NCI-H2227 treated with DMSO at 0.1 percent for 48 hours (cell line): ENCODE measurements around the gene TENM4.
"Not testable (repeated sequence)": the region's sequence is repeated elsewhere in the genome, so short reads cannot be mapped to it uniquely, and the experiment has no call there.

Source experiments
- DNase-seq: peaks from one replicate; lab custom pipeline; 2025; lab: John Stamatoyannopoulos, UW

Gene TENM4

GRCh38 chr11:78901831-78902230 lies 539.0 kb downstream of the TENM4 start:
- DNase-seq: no peak

GRCh38 chr11:78898266-78898775 lies 542.5 kb downstream of the TENM4 start:
- no peak for DNase-seq

- no peak for DNase-seq
Measured at GRCh38 chr11:78893996-78894395, 546.8 kb downstream of the TENM4 start.

GRCh38 chr11:78889698-78890097 lies 551.1 kb downstream of the TENM4 start:
- DNase-seq: no peak

GRCh38 chr11:78886616-78887015 lies 554.2 kb downstream of the TENM4 start:
- no peak for DNase-seq

- no peak for DNase-seq
Measured at GRCh38 chr11:78884761-78885160, 556.1 kb downstream of the TENM4 start.

GRCh38 chr11:78883506-78883905 lies 557.3 kb downstream of the TENM4 start:
- DNase-seq: no peak

- DNase-seq: not testable (repeated sequence)
Measured at GRCh38 chr11:78879094-78879980, 561.5 kb downstream of the TENM4 start.

GRCh38 chr11:78878631-78879030 lies 562.2 kb downstream of the TENM4 start:
- no peak for DNase-seq

GRCh38 chr11:78876676-78877075 lies 564.2 kb downstream of the TENM4 start:
- no peak for DNase-seq

GRCh38 chr11:78870655-78871054 lies 570.2 kb downstream of the TENM4 start:
- DNase-seq: no peak

GRCh38 chr11:78869293-78869692 lies 571.5 kb downstream of the TENM4 start:
- DNase-seq: no peak

GRCh38 chr11:78868563-78868962 lies 572.3 kb downstream of the TENM4 start:
- DNase-seq: no peak

- no peak for DNase-seq
Measured at GRCh38 chr11:78860720-78861422, 580.0 kb downstream of the TENM4 start.

- no peak for DNase-seq
Measured at GRCh38 chr11:78857688-78858087, 583.1 kb downstream of the TENM4 start.

GRCh38 chr11:78856211-78856610 lies 584.6 kb downstream of the TENM4 start:
- no peak for DNase-seq

- DNase-seq: no peak
Measured at GRCh38 chr11:78855116-78855515, 585.7 kb downstream of the TENM4 start.

GRCh38 chr11:78853521-78853920 lies 587.3 kb downstream of the TENM4 start:
- no peak for DNase-seq

- DNase-seq: no peak
Measured at GRCh38 chr11:78851878-78852586, 588.8 kb downstream of the TENM4 start.

GRCh38 chr11:78850078-78850477 lies 590.8 kb downstream of the TENM4 start:
- DNase-seq: no peak

GRCh38 chr11:78846269-78846668 lies 594.6 kb downstream of the TENM4 start:
- DNase-seq: no peak

- DNase-seq: no peak
Measured at GRCh38 chr11:78845496-78845895, 595.3 kb downstream of the TENM4 start.
